Measurements from ENCODE around the gene TPST1.
"Not testable (repeated sequence)": the region's sequence is repeated elsewhere in the genome, so short reads cannot be mapped to it uniquely, and the experiment has no call there.

TPST1 gene

DNA sequence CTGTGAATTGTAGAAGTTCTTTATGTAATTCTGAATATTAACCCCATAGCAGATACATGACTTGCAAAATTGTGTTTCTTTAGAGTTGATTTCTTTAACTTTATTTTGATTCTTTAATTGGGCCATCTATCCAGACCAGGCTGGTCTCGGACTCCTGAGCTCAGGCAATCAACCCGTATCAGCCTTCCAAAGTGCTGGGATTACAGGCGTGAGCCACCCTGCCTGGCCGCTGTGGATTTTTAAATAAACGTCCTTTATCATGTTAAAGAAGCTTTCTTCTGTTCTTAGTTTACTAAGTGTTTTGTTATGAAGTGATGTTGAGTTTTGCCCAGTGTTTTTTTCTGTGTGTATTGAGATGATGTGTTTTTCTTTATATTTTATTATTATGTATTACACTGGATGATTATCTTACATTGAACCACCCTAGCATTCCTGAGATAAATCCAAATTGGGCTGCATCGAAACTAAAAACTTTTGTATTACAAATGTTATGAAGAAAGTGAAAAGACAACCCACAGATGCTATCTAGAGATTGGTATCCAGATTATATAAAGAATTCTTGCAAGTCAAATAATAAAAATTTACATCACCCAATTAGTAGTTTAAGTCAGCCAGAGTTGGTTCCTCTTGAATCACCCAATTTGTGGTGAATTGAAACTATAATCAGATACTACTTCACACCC, 118.1 kb downstream of the TPST1 start:
- Histone ChIP-seq H3K4ac (ENCODE audit: low read depth in 1 of 2, low read length in 2 of 2) (no peak overlapping the region), H3K4me3 (ENCODE audit: insufficient read depth in 1 of 2, low read depth in 1 of 2, low read length in 2 of 2) (no peak overlapping the region), H3K79me1 (replicated peaks; ENCODE audit: low read length, poor library complexity, severe bottlenecking) (peaks cover 13% of the 10 kb centered on the region), H2BK15ac (ENCODE audit: low read depth, poor library complexity, severe bottlenecking) (no peak overlapping the region), H3K27ac (ENCODE audit: low read length, poor library complexity, severe bottlenecking) (no peak overlapping the region), H3K4me1 (ENCODE audit: control insufficient read depth, insufficient read depth, low read depth, low read length) (no peaks in the 10 kb centered on the region), H3K23ac (ENCODE audit: low read length in 2 of 2) (no peak overlapping the region), H3K14ac (ENCODE audit: low read length in 2 of 2) (no peak overlapping the region), H4K8ac (ENCODE audit: low read length) (no peak overlapping the region), H3K9me3 (ENCODE audit: control insufficient read depth, low read length) (no peaks in the 10 kb centered on the region), H3K18ac (ENCODE audit: low read depth in 1 of 2, low read length in 2 of 2) (no peak overlapping the region), H3K36me3 (ENCODE audit: control insufficient read depth in 1 of 2, insufficient read depth in 2 of 2, low read depth in 1 of 2, low read length in 2 of 2) (peaks cover 0 to 4% of the 10 kb centered on the region in 2 experiments), H3K27me3 (ENCODE audit: control insufficient read depth in 1 of 2, insufficient read depth in 1 of 2, low read length in 2 of 2) (no peaks in the 10 kb centered on the region), H2BK12ac (ENCODE audit: low read length in 2 of 2) (no peak overlapping the region), H2AK5ac (ENCODE audit: low read length, severe bottlenecking) (no peak overlapping the region), H2BK5ac (ENCODE audit: low read depth, low read length, poor library complexity, severe bottlenecking) (no peak overlapping the region), H3K4me2 (ENCODE audit: low read length, poor library complexity, severe bottlenecking) (no peak overlapping the region), H3K9ac (ENCODE audit: low read length) (no peak overlapping the region), H2AFZ (ENCODE audit: low read depth, low read length) (no peak overlapping the region), H4K91ac (ENCODE audit: low read length) (no peak overlapping the region), H2BK120ac (ENCODE audit: low read depth, low read length) (no peak overlapping the region)
- WGBS = 90% methylated on average over 5 of the region's 6 CpGs
- no peak for DNase-seq

DNA sequence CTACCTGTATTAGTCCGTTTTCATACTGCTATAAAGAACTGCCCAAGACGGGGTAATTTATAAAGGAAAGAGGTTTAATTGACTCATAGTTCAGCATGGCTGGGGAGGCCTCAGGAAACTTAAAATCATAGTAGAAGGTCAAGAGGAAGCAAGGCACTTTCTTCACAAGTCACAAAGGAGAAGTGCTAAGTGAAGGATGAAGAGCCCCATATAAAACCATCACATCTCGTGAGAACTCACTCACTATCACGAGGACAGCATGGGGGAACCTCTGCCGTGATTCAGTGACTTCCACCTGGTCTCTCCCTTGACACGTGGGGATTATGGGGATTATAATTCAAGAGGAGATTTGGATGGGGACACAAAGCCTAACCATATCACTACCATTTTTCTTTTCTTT, 119.9 kb downstream of the TPST1 start:
- H3K4ac ChIP-seq (ENCODE audit: low read depth in 1 of 2, low read length in 2 of 2) = peak overlapping the region in 1 of 2 experiments; percentile 15
- not testable (repeated sequence) for H2AK5ac ChIP-seq (ENCODE audit: low read length, severe bottlenecking); H2BK5ac ChIP-seq (ENCODE audit: low read depth, low read length, poor library complexity, severe bottlenecking); H3K14ac ChIP-seq (ENCODE audit: low read length in 2 of 2); H3K4me2 ChIP-seq (ENCODE audit: low read length, poor library complexity, severe bottlenecking); H3K9me3 ChIP-seq (ENCODE audit: control insufficient read depth, low read length); H3K27me3 ChIP-seq (ENCODE audit: control insufficient read depth in 1 of 2, insufficient read depth in 1 of 2, low read length in 2 of 2); H3K27ac ChIP-seq (ENCODE audit: low read length, poor library complexity, severe bottlenecking); H4K8ac ChIP-seq (ENCODE audit: low read length); H3K4me3 ChIP-seq (ENCODE audit: insufficient read depth in 1 of 2, low read depth in 1 of 2, low read length in 2 of 2); H2BK15ac ChIP-seq (ENCODE audit: low read depth, poor library complexity, severe bottlenecking); H4K91ac ChIP-seq (ENCODE audit: low read length); H2BK120ac ChIP-seq (ENCODE audit: low read depth, low read length); H3K4me1 ChIP-seq (ENCODE audit: control insufficient read depth, insufficient read depth, low read depth, low read length); H3K9ac ChIP-seq (ENCODE audit: low read length); DNase-seq; H3K23ac ChIP-seq (ENCODE audit: low read length in 2 of 2); H3K18ac ChIP-seq (ENCODE audit: low read depth in 1 of 2, low read length in 2 of 2); H3K36me3 ChIP-seq (ENCODE audit: control insufficient read depth in 1 of 2, insufficient read depth in 2 of 2, low read depth in 1 of 2, low read length in 2 of 2); H2AFZ ChIP-seq (ENCODE audit: low read depth, low read length)
- peak overlapping the region in 1 of 2 experiments; percentile 54 for H2BK12ac ChIP-seq (ENCODE audit: low read length in 2 of 2)
- peaks cover 17% of the 10 kb centered on the region for H3K79me1 ChIP-seq (replicated peaks; ENCODE audit: low read length, poor library complexity, severe bottlenecking)
- WGBS = 72% methylated on average over 2 of the region's 6 CpGs

DNA sequence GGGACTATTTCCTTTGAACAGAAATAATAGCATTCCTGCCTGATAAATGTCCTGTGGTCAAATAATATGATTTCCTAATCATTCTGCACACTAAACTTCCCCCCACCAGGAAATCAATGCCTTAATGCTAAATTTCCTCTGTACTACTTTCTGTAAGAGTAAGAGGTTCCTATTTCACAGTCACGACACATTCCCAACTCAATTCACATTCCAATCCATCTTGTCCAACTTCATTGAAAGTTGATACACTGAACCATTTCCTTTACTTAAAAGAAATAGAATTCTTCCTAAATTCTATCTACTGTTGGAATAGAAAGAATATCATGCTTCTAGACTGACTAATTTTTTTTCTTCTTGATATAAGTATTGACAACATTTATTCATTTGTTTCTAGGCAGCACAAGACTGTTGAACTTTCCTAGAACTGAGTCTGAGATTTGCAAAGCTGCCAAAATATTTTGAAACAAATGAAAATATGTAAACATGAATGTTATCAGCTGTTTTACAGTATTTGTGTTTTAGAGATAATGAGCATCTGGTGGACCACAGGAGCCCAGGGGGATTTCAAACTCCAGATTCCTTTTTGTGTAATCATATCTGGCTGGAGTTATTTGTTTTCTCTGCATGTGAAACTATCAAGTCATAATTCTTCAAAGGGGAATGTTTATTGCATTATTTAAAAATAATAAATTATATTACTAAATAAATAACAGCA, 121.5 kb downstream of the TPST1 start:
- Histone ChIP-seq H2BK5ac (ENCODE audit: low read depth, low read length, poor library complexity, severe bottlenecking) (no peak overlapping the region), H3K79me1 (replicated peaks; ENCODE audit: low read length, poor library complexity, severe bottlenecking) (peaks cover 20% of the 10 kb centered on the region), H3K4me2 (ENCODE audit: low read length, poor library complexity, severe bottlenecking) (no peak overlapping the region), H3K27ac (ENCODE audit: low read length, poor library complexity, severe bottlenecking) (no peak overlapping the region), H3K4ac (ENCODE audit: low read depth in 1 of 2, low read length in 2 of 2) (no peak overlapping the region), H3K9me3 (ENCODE audit: control insufficient read depth, low read length) (no peaks in the 10 kb centered on the region), H2BK12ac (ENCODE audit: low read length in 2 of 2) (no peak overlapping the region), H2AFZ (ENCODE audit: low read depth, low read length) (no peak overlapping the region), H4K8ac (ENCODE audit: low read length) (no peak overlapping the region), H3K27me3 (ENCODE audit: control insufficient read depth in 1 of 2, insufficient read depth in 1 of 2, low read length in 2 of 2) (no peaks in the 10 kb centered on the region), H2BK15ac (ENCODE audit: low read depth, poor library complexity, severe bottlenecking) (no peak overlapping the region), H3K9ac (ENCODE audit: low read length) (peak overlapping the region; percentile 22), H3K36me3 (ENCODE audit: control insufficient read depth in 1 of 2, insufficient read depth in 2 of 2, low read depth in 1 of 2, low read length in 2 of 2) (peaks cover 0 to 4% of the 10 kb centered on the region in 2 experiments), H3K4me1 (ENCODE audit: control insufficient read depth, insufficient read depth, low read depth, low read length) (peaks cover 3% of the 10 kb centered on the region), H3K4me3 (ENCODE audit: insufficient read depth in 1 of 2, low read depth in 1 of 2, low read length in 2 of 2) (peak overlapping the region in 1 of 2 experiments; percentile 19), H3K14ac (ENCODE audit: low read length in 2 of 2) (no peak overlapping the region), H2BK120ac (ENCODE audit: low read depth, low read length) (no peak overlapping the region), H3K23ac (ENCODE audit: low read length in 2 of 2) (no peak overlapping the region), H3K18ac (ENCODE audit: low read depth in 1 of 2, low read length in 2 of 2) (no peak overlapping the region), H2AK5ac (ENCODE audit: low read length, severe bottlenecking) (no peak overlapping the region), H4K91ac (ENCODE audit: low read length) (no peak overlapping the region)
- 17% methylated on average over 1 of the region's 1 CpG for WGBS
- peak; percentile 71 for DNase-seq

DNA sequence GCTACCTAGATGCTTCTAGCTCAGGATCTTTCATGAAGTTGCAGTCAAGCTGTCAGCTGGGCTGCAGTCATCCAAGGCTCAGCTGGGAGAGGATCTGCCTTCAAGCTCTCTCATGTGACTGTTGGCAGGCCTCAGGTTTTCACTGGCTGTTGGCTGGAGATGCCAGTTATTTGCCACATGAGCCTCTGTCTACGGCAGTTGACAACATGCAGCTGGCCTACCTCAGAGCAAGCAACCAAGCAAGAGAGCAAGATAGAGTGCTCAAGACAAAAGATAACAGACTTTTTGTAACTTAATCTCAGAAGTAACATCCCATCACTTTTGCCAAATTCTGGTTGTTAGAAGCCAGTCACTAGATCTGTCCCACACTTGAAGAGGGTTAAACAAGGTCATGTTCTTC, 125.8 kb downstream of the TPST1 start:
- Histone ChIP-seq H3K36me3 (ENCODE audit: control insufficient read depth in 1 of 2, insufficient read depth in 2 of 2, low read depth in 1 of 2, low read length in 2 of 2) (no peaks in the 10 kb centered on the region), H3K14ac (ENCODE audit: low read length in 2 of 2) (no peak overlapping the region), H3K79me1 (replicated peaks; ENCODE audit: low read length, poor library complexity, severe bottlenecking) (peaks cover 24% of the 10 kb centered on the region), H3K9ac (ENCODE audit: low read length) (peak overlapping the region; percentile 30), H2AK5ac (ENCODE audit: low read length, severe bottlenecking) (no peak overlapping the region), H3K9me3 (ENCODE audit: control insufficient read depth, low read length) (no peaks in the 10 kb centered on the region), H4K91ac (ENCODE audit: low read length) (no peak overlapping the region), H2BK120ac (ENCODE audit: low read depth, low read length) (no peak overlapping the region), H2AFZ (ENCODE audit: low read depth, low read length) (no peak overlapping the region), H2BK12ac (ENCODE audit: low read length in 2 of 2) (peak overlapping the region in 1 of 2 experiments; percentile 38), H3K18ac (ENCODE audit: low read depth in 1 of 2, low read length in 2 of 2) (peak overlapping the region in 1 of 2 experiments; percentile 59), H2BK15ac (ENCODE audit: low read depth, poor library complexity, severe bottlenecking) (no peak overlapping the region), H3K4ac (ENCODE audit: low read depth in 1 of 2, low read length in 2 of 2) (peak overlapping the region; percentile 32 to 46), H2BK5ac (ENCODE audit: low read depth, low read length, poor library complexity, severe bottlenecking) (no peak overlapping the region), H3K27ac (ENCODE audit: low read length, poor library complexity, severe bottlenecking) (no peak overlapping the region), H3K23ac (ENCODE audit: low read length in 2 of 2) (no peak overlapping the region), H4K8ac (ENCODE audit: low read length) (no peak overlapping the region), H3K4me3 (ENCODE audit: insufficient read depth in 1 of 2, low read depth in 1 of 2, low read length in 2 of 2) (no peak overlapping the region), H3K4me2 (ENCODE audit: low read length, poor library complexity, severe bottlenecking) (no peak overlapping the region), H3K4me1 (ENCODE audit: control insufficient read depth, insufficient read depth, low read depth, low read length) (peaks cover 10% of the 10 kb centered on the region), H3K27me3 (ENCODE audit: control insufficient read depth in 1 of 2, insufficient read depth in 1 of 2, low read length in 2 of 2) (no peaks in the 10 kb centered on the region)
- 74% methylated on average over 1 of the region's 1 CpG for WGBS
- DNase-seq = peak; percentile 42
